OCI-M2 (cell line): ENCODE results near the gene TRIML1.
"Not testable (repeated sequence)": the region's sequence is repeated elsewhere in the genome, so short reads cannot be mapped to it uniquely, and the experiment has no call there.

Experiments used
- DNase-seq: peaks from one replicate; lab custom pipeline; 2025; ENCODE audit not compliant: unreplicated experiment; lab: John Stamatoyannopoulos, UW

Gene TRIML1

GRCh38 chr4:188147776-188148175, 8.5 kb downstream of the TRIML1 start:
- DNase-seq: no peak

GRCh38 chr4:188154668-188155405, 15.6 kb downstream of the TRIML1 start:
- DNase-seq: no peak

- DNase-seq: no peak
Observed at GRCh38 chr4:188158336-188158735, 19.1 kb downstream of the TRIML1 start.

GRCh38 chr4:188159513-188160226, 20.4 kb downstream of the TRIML1 start:
- not testable (repeated sequence) for DNase-seq

- no peak for DNase-seq
Observed at GRCh38 chr4:188160406-188160805, 21.2 kb downstream of the TRIML1 start.

GRCh38 chr4:188161167-188161566, 21.9 kb downstream of the TRIML1 start:
- no peak for DNase-seq

- DNase-seq: no peak
Observed at GRCh38 chr4:188162698-188163097, 23.5 kb downstream of the TRIML1 start.

- DNase-seq: no peak
Observed at GRCh38 chr4:188168726-188169373, 29.6 kb downstream of the TRIML1 start.

GRCh38 chr4:188171551-188171950, 32.3 kb downstream of the TRIML1 start:
- DNase-seq: no peak

GRCh38 chr4:188175288-188175687, 36.0 kb downstream of the TRIML1 start:
- no peak for DNase-seq

- no peak for DNase-seq
Observed at GRCh38 chr4:188177997-188178675, 38.9 kb downstream of the TRIML1 start.

- DNase-seq: no peak
Observed at GRCh38 chr4:188178806-188179205, 39.6 kb downstream of the TRIML1 start.

- DNase-seq: no peak
Observed at GRCh38 chr4:188187106-188187505, 47.9 kb downstream of the TRIML1 start.

GRCh38 chr4:188190461-188190860, 51.2 kb downstream of the TRIML1 start:
- no peak for DNase-seq

- no peak for DNase-seq
Observed at GRCh38 chr4:188194421-188194820, 55.2 kb downstream of the TRIML1 start.

- DNase-seq: no peak
Observed at GRCh38 chr4:188195389-188195985, 56.2 kb downstream of the TRIML1 start.

GRCh38 chr4:188196134-188196735, 57.0 kb downstream of the TRIML1 start:
- no peak for DNase-seq
